ENCODE results near the gene MEF2C. TPM values are rescaled to one million over a fixed set of nuclear protein-coding genes. Genes with fewer than 3 reads are reported as not detected.

MEF2C gene
- total RNA-seq, 1 experiment from 2014 or later = 1.7 TPM

- ChIA-PET POLR2A (no interaction called here), CTCF (no interaction called here)
- H3K4me3 Mint-ChIP-seq = no peak overlapping the region
- ATAC-seq (no peak), DNase-seq (ENCODE audit: low spot score) (no peak)
- no peak for TF ChIP-seq ZNF138 (CRISPR knock-in tag; conservative IDR thresholded peaks at IDR 0.05)
- no peak for TF ChIP-seq ZMAT4 (CRISPR knock-in tag; IDR thresholded peaks at IDR 0.05)
- TF ChIP-seq ZNF425 (CRISPR knock-in tag; conservative IDR thresholded peaks at IDR 0.05) = no peak
- no peak for TF ChIP-seq RORB (CRISPR knock-in tag; IDR thresholded peaks at IDR 0.05)
- TF ChIP-seq ZNF416 (CRISPR knock-in tag; IDR thresholded peaks at IDR 0.05) = no peak
- no peak for TF ChIP-seq TCF7 (CRISPR knock-in tag; IDR thresholded peaks at IDR 0.05; ENCODE audit: low read depth)
- no peak for TF ChIP-seq EMX1 (CRISPR knock-in tag; IDR thresholded peaks at IDR 0.05)
- TF ChIP-seq CDX4 (CRISPR knock-in tag; IDR thresholded peaks at IDR 0.05; ENCODE audit: borderline replicate concordance) = no peak
- TF ChIP-seq STAT6 (CRISPR knock-in tag; conservative IDR thresholded peaks at IDR 0.05; ENCODE audit: low read depth) = no peak
- no peak for TF ChIP-seq ARID4B (CRISPR knock-in tag; IDR thresholded peaks at IDR 0.05; ENCODE audit: borderline replicate concordance)
- TF ChIP-seq PRDM15 (CRISPR knock-in tag; IDR thresholded peaks at IDR 0.05) = no peak
- TF ChIP-seq MAX (CRISPR knock-in tag; IDR thresholded peaks at IDR 0.05) = no peak
- no peak for TF ChIP-seq GTF2I (CRISPR knock-in tag; conservative IDR thresholded peaks at IDR 0.05)
- TF ChIP-seq ZNF232 (CRISPR knock-in tag; IDR thresholded peaks at IDR 0.05) = no peak
- no peak for TF ChIP-seq NR3C1 (CRISPR knock-in tag; conservative IDR thresholded peaks at IDR 0.05; ENCODE audit: low read depth)
- no peak for TF ChIP-seq ZNF396 (CRISPR knock-in tag; IDR thresholded peaks at IDR 0.05; ENCODE audit: borderline replicate concordance)
- no peak for TF ChIP-seq PRRX2 (CRISPR knock-in tag; IDR thresholded peaks at IDR 0.05)
- TF ChIP-seq ZBTB43 (CRISPR knock-in tag; IDR thresholded peaks at IDR 0.05) = no peak
- TF ChIP-seq ZNF219 (CRISPR knock-in tag; IDR thresholded peaks at IDR 0.05; ENCODE audit: borderline replicate concordance) = no peak
- H3K27me3 Mint-ChIP-seq (ENCODE audit: low read depth) = peaks cover 66% of the 10 kb centered on the region
- H3K36me3 Mint-ChIP-seq = no peaks in the 10 kb centered on the region
- no peaks in the 10 kb centered on the region for H3K9me3 Mint-ChIP-seq
- H3K4me1 Mint-ChIP-seq = peaks cover 30% of the 10 kb centered on the region
- H3K27ac Mint-ChIP-seq = no peak overlapping the region
Observed at GRCh38 chr5:88886746-88887341, 3.9 kb upstream of the MEF2C start.
